ENCODE results near the gene PARD3. TPM values are rescaled to one million over a fixed set of nuclear protein-coding genes. Genes with fewer than 3 reads are reported as not detected.

PARD3 gene
- total and polyA plus RNA-seq, 10 of the 15 experiments (the other 5 are each of a cell fraction or from before 2014, with no cell fraction given) = 2.6 to 43.1 (median 13.9) TPM

DNA sequence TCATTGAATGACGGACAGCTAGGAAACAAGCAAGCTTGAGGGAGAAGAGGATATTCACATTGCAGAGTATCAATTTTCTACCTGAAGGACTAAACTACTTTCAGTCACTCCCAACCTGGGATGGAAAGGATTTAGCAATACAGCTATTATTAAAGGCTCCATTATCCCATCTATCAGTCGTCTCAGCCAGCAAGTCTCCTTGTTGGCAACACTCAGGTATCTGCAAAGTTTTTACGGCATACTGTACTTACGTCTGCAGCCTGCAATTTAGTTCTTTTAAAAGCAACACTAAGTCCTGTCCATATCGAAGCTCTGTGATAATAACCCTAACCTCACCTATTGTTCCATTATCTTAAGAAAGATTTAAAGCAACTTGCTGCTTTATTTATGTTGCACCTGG is 689.4 kb downstream of the PARD3 start:
- SMC1A ChIA-PET (ENCODE audit: uncharacterized antibody, unreplicated experiment) = interaction anchor here (0.7 to 4.3 kb wide), 19 partner anchors 10 to 798 kb away, joined by 3 to 14 read pairs (median 4); no protein-coding TSS in a partner anchor
- TF ChIP-seq NR2C1 (IDR thresholded peaks at IDR 0.05) (no peak), RBBP5 (conservative IDR thresholded peaks at IDR 0.05) (no peak), CBX3 (IDR thresholded peaks at IDR 0.05; ENCODE audit: borderline replicate concordance, low read depth) (no peak)
- TF ChIP-seq, protein P1, sequence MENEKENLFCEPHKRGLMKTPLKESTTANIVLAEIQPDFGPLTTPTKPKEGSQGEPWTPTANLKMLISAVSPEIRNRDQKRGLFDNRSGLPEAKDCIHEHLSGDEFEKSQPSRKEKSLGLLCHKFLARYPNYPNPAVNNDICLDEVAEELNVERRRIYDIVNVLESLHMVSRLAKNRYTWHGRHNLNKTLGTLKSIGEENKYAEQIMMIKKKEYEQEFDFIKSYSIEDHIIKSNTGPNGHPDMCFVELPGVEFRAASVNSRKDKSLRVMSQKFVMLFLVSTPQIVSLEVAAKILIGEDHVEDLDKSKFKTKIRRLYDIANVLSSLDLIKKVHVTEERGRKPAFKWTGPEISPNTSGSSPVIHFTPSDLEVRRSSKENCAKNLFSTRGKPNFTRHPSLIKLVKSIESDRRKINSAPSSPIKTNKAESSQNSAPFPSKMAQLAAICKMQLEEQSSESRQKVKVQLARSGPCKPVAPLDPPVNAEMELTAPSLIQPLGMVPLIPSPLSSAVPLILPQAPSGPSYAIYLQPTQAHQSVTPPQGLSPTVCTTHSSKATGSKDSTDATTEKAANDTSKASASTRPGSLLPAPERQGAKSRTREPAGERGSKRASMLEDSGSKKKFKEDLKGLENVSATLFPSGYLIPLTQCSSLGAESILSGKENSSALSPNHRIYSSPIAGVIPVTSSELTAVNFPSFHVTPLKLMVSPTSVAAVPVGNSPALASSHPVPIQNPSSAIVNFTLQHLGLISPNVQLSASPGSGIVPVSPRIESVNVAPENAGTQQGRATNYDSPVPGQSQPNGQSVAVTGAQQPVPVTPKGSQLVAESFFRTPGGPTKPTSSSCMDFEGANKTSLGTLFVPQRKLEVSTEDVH (IDR thresholded peaks at IDR 0.05; ENCODE audit: low read depth, partially characterized antibody) = no peak
- TF ChIP-seq, protein P2, sequence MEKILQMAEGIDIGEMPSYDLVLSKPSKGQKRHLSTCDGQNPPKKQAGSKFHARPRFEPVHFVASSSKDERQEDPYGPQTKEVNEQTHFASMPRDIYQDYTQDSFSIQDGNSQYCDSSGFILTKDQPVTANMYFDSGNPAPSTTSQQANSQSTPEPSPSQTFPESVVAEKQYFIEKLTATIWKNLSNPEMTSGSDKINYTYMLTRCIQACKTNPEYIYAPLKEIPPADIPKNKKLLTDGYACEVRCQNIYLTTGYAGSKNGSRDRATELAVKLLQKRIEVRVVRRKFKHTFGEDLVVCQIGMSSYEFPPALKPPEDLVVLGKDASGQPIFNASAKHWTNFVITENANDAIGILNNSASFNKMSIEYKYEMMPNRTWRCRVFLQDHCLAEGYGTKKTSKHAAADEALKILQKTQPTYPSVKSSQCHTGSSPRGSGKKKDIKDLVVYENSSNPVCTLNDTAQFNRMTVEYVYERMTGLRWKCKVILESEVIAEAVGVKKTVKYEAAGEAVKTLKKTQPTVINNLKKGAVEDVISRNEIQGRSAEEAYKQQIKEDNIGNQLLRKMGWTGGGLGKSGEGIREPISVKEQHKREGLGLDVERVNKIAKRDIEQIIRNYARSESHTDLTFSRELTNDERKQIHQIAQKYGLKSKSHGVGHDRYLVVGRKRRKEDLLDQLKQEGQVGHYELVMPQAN (conservative IDR thresholded peaks at IDR 0.05) = no peak
- TF ChIP-seq, protein P3, sequence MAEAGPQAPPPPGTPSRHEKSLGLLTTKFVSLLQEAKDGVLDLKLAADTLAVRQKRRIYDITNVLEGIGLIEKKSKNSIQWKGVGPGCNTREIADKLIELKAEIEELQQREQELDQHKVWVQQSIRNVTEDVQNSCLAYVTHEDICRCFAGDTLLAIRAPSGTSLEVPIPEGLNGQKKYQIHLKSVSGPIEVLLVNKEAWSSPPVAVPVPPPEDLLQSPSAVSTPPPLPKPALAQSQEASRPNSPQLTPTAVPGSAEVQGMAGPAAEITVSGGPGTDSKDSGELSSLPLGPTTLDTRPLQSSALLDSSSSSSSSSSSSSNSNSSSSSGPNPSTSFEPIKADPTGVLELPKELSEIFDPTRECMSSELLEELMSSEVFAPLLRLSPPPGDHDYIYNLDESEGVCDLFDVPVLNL (IDR thresholded peaks at IDR 0.05; ENCODE audit: low read depth, low read length) = no peak
- no peak overlapping the region for H3K4me3 ChIP-seq
- H3K4me1 ChIP-seq (ENCODE audit: control insufficient read depth, insufficient read depth, low read length) = no peaks in the 10 kb centered on the region
- H3K4me2 ChIP-seq (ENCODE audit: control insufficient read depth, insufficient read depth) = no peak overlapping the region
- no peaks in the 10 kb centered on the region for H3K79me2 ChIP-seq (ENCODE audit: control insufficient read depth, insufficient read depth, low read length)
- BruUV-seq (replicated peaks) = no TSS peak
- H3K36me3 ChIP-seq (ENCODE audit: control insufficient read depth in 2 of 2, insufficient read depth in 2 of 2, low read length in 1 of 2) = no peaks in the 10 kb centered on the region
- POLR2A ChIA-PET = interaction anchor here (1.4 to 2.0 kb wide), 4 partner anchors 9 to 18 kb away, joined by 4 to 7 read pairs (median 5); no protein-coding TSS in a partner anchor
- no peak for DNase-seq (ENCODE audit: low read depth, low spot score)
- H3K27ac ChIP-seq (ENCODE audit: control insufficient read depth, insufficient read depth) = no peak overlapping the region
- no peak for FAIRE-seq
- ATAC-seq = no peak
- in situ Hi-C loops (cut with MboI) (no loop called here), intact Hi-C loops (cut with micrococcal nuclease; ENCODE audit: unreplicated experiment) (no loop called here)
- no peaks in the 10 kb centered on the region for H4K20me1 ChIP-seq (ENCODE audit: control insufficient read depth, insufficient read depth)
- no peaks in the 10 kb centered on the region for H3K9me3 ChIP-seq (replicated peaks; ENCODE audit: control insufficient read depth, insufficient read depth, low read length)
- H3K27me3 ChIP-seq (replicated peaks in 1 of 2; ENCODE audit: control insufficient read depth in 2 of 2, insufficient read depth in 2 of 2, low read length in 1 of 2) = no peaks in the 10 kb centered on the region
- H3K9ac ChIP-seq (ENCODE audit: control insufficient read depth, insufficient read depth, low read length) = no peak overlapping the region
- H2AFZ ChIP-seq (ENCODE audit: control insufficient read depth, low read depth, low read length) = no peak overlapping the region
- WGBS (ENCODE audit: insufficient coverage, insufficient replicate concordance, low lambda C conversion rate, missing lambda C conversion rate) = 42% methylated on average over 5 of the region's 5 CpGs
- RAD21 ChIA-PET (ENCODE audit: unreplicated experiment) = interaction anchor here (1.1 to 2.5 kb wide), 10 partner anchors 10 to 933 kb away, joined by 3 to 12 read pairs (median 4); no protein-coding TSS in a partner anchor
- CTCF ChIA-PET = interaction anchor here (1.0 to 2.6 kb wide), 10 partner anchors 8 to 187 kb away, joined by 3 to 9 read pairs (median 3); no protein-coding TSS in a partner anchor

Measured in GM12878 (cell line).